Embryonic facial prominence (tissue), 1 donor: ENCODE measurements around the gene RPGRIP1.
"Not testable (repeated sequence)": the region's sequence is repeated elsewhere in the genome, so short reads cannot be mapped to it uniquely, and the experiment has no call there.

Source experiments
- DNase-seq: peaks from one replicate; pipeline ENCODE4 v3.0.0-alpha.2; 2016; ENCODE audit errors: extremely low spot score

RPGRIP1 gene

GRCh38 chr14:21279783-21280182, at the start of gene RPGRIP1:
TSS of gene RPGRIP1 (plus strand) at chr14:21280083. CDS start at chr14:21287977, 7,894 bp downstream.
- no peak for DNase-seq

GRCh38 chr14:21231020-21231652, 48.7 kb upstream of the RPGRIP1 start:
- no peak for DNase-seq

- no peak for DNase-seq
Observed at GRCh38 chr14:21233457-21234076, 46.3 kb upstream of the RPGRIP1 start.

- DNase-seq = no peak
Observed at GRCh38 chr14:21234112-21234511, 45.8 kb upstream of the RPGRIP1 start.

GRCh38 chr14:21236948-21237797, 42.7 kb upstream of the RPGRIP1 start:
- DNase-seq = no peak

GRCh38 chr14:21238823-21239518, 40.9 kb upstream of the RPGRIP1 start:
- DNase-seq = no peak

GRCh38 chr14:21240417-21240816, 39.5 kb upstream of the RPGRIP1 start:
- no peak for DNase-seq

- no peak for DNase-seq
Observed at GRCh38 chr14:21241218-21241819, 38.6 kb upstream of the RPGRIP1 start.

- no peak for DNase-seq
Observed at GRCh38 chr14:21244544-21244943, 35.3 kb upstream of the RPGRIP1 start.

GRCh38 chr14:21245813-21246212, 34.1 kb upstream of the RPGRIP1 start:
- DNase-seq = no peak

- no peak for DNase-seq
Observed at GRCh38 chr14:21248338-21248737, 31.5 kb upstream of the RPGRIP1 start.

- no peak for DNase-seq
Observed at GRCh38 chr14:21248739-21249411, 31.0 kb upstream of the RPGRIP1 start.

- DNase-seq = no peak
Observed at GRCh38 chr14:21251215-21251614, 28.7 kb upstream of the RPGRIP1 start.

GRCh38 chr14:21252149-21252548, 27.7 kb upstream of the RPGRIP1 start:
- no peak for DNase-seq

GRCh38 chr14:21255385-21256101, 24.3 kb upstream of the RPGRIP1 start:
- DNase-seq = no peak

GRCh38 chr14:21256102-21256447, 23.8 kb upstream of the RPGRIP1 start:
- DNase-seq = not testable (repeated sequence)

GRCh38 chr14:21256539-21257393, 23.1 kb upstream of the RPGRIP1 start:
- DNase-seq = no peak

GRCh38 chr14:21257394-21257909, 22.4 kb upstream of the RPGRIP1 start:
- DNase-seq = no peak
